Left lobe of liver (tissue), 2 donors: ENCODE data around the gene A4GALT. TPM values are rescaled to one million over a fixed set of nuclear protein-coding genes. Genes with fewer than 3 reads are reported as not detected.
A peak's percentile ranks its signal among the peaks of the same experiment; 100 is the strongest.
"Not testable (repeated sequence)": the region's sequence is repeated elsewhere in the genome, so short reads cannot be mapped to it uniquely, and the experiment has no call there.

Experiments
- ATAC-seq: fragments of 200-7000 bp; cut with Tn5 transposase; one replicate; pipeline ENCODE4 v1.9.1; 2020; ENCODE audit warnings: mild to moderate bottlenecking, moderate library complexity
- DNase-seq: peaks from one replicate; pipeline ENCODE4 v3.0.0-alpha.2; 2020; ENCODE audit warnings: low spot score
- total RNA-seq: library from RNA; stranded (reverse); gene quantifications from one replicate; pipeline ENCODE4 v1.2.1, GENCODE V29; 2021
- donor health status: DM: no; HTN: no; CAD: no; lungs with moderate emphysema.
- donor health status: DM: no; HTN: yes; CAD: no.

The A4GALT gene
- total RNA-seq, 1 donor from 2014 or later = 1.0 TPM

GRCh38 chr22:42685941-42686653 is 34.6 kb downstream of the A4GALT start:
- ATAC-seq (no peak), DNase-seq (no peak)

GRCh38 chr22:42684462-42685195 is 36.0 kb downstream of the A4GALT start:
- DNase-seq (no peak), ATAC-seq (no peak)

- no peak for ATAC-seq
- DNase-seq = no peak
These were observed 36.9 kb downstream of the A4GALT start for GRCh38 chr22:42683578-42684283.

- ATAC-seq (peak; percentile 72), DNase-seq (no peak)
These were observed 38.4 kb downstream of the A4GALT start for GRCh38 chr22:42682113-42682851.

GRCh38 chr22:42680648-42681047 is 40.0 kb downstream of the A4GALT start:
- DNase-seq (no peak), ATAC-seq (peak; percentile 11)

- DNase-seq = no peak
- no peak for ATAC-seq
These were observed 41.0 kb downstream of the A4GALT start for GRCh38 chr22:42679691-42680090.

- ATAC-seq (no peak), DNase-seq (no peak)
These were observed 41.8 kb downstream of the A4GALT start for GRCh38 chr22:42678894-42679293.

GRCh38 chr22:42677936-42678335 is 42.7 kb downstream of the A4GALT start:
- ATAC-seq = not testable (repeated sequence)

GRCh38 chr22:42676059-42676607 is 44.5 kb downstream of the A4GALT start:
- ATAC-seq (no peak), DNase-seq (no peak)

More at GRCh38 chr22:42677936-42678335, 42.7 kb downstream of the A4GALT start:
- DNase-seq = not testable (repeated sequence)

GRCh38 chr22:42673898-42674401 is 46.7 kb downstream of the A4GALT start:
- DNase-seq (no peak), ATAC-seq (peak; percentile 63)

- DNase-seq, ATAC-seq: not testable (repeated sequence)
These were observed 47.6 kb downstream of the A4GALT start for GRCh38 chr22:42673071-42673470.

- ATAC-seq = no peak
- no peak for DNase-seq
These were observed 49.6 kb downstream of the A4GALT start for GRCh38 chr22:42670921-42671709.

- ATAC-seq = no peak
- DNase-seq = no peak
These were observed 50.6 kb downstream of the A4GALT start for GRCh38 chr22:42670046-42670445.

- not testable (repeated sequence) for ATAC-seq, DNase-seq
These were observed 54.3 kb downstream of the A4GALT start for GRCh38 chr22:42666393-42666792.

- ATAC-seq (no peak), DNase-seq (no peak)
These were observed 55.5 kb downstream of the A4GALT start for GRCh38 chr22:42664976-42665831.

- ATAC-seq (peak; percentile 99), DNase-seq (peak; percentile 75)
These were observed 58.5 kb downstream of the A4GALT start for GRCh38 chr22:42661985-42662831.

GRCh38 chr22:42656578-42656977 is 64.1 kb downstream of the A4GALT start:
- ATAC-seq (no peak), DNase-seq (no peak)

- ATAC-seq = no peak
- no peak for DNase-seq
These were observed 65.0 kb downstream of the A4GALT start for GRCh38 chr22:42655693-42656092.
